Measurements from ENCODE around the gene ZXDC.

The ZXDC gene

GRCh38 chr3:126413693-126414080 is 62.0 kb downstream of the ZXDC start:
- DNase-seq, result no peak

GRCh38 chr3:126412841-126413692 is 62.6 kb downstream of the ZXDC start:
- DNase-seq, result no peak

- DNase-seq, result no peak
Observed at GRCh38 chr3:126408099-126408498, 67.6 kb downstream of the ZXDC start.

- DNase-seq, result no peak
Observed at GRCh38 chr3:126407412-126408044, 68.2 kb downstream of the ZXDC start.

- DNase-seq, result no peak
Observed at GRCh38 chr3:126406389-126407296, 69.0 kb downstream of the ZXDC start.

GRCh38 chr3:126402666-126403302 is 72.9 kb downstream of the ZXDC start:
- DNase-seq, result no peak

- no peak for DNase-seq
Observed at GRCh38 chr3:126402178-126402577, 73.5 kb downstream of the ZXDC start.

- no peak for DNase-seq
Observed at GRCh38 chr3:126401611-126402160, 74.0 kb downstream of the ZXDC start.

GRCh38 chr3:126399756-126400155 is 75.9 kb downstream of the ZXDC start:
- DNase-seq, result no peak

- peak; percentile 21 for DNase-seq
Observed at GRCh38 chr3:126399351-126399735, 76.3 kb downstream of the ZXDC start.

- DNase-seq, result no peak
Observed at GRCh38 chr3:126398423-126399350, 77.0 kb downstream of the ZXDC start.

- no peak for DNase-seq
Observed at GRCh38 chr3:126397610-126398422, 77.9 kb downstream of the ZXDC start.

GRCh38 chr3:126396536-126396935 is 79.2 kb downstream of the ZXDC start:
- no peak for DNase-seq

- no peak for DNase-seq
Observed at GRCh38 chr3:126395846-126396513, 79.7 kb downstream of the ZXDC start.

- no peak for DNase-seq
Observed at GRCh38 chr3:126394977-126395321, 80.7 kb downstream of the ZXDC start.

- DNase-seq, result no peak
Observed at GRCh38 chr3:126394179-126394976, 81.3 kb downstream of the ZXDC start, which contains the start of gene CFAP100. Gene CFAP100 (plus strand): TSS chr3:126394909. CDS start chr3:126396001, 1,092 bp downstream.

GRCh38 chr3:126393563-126393962 is 82.1 kb downstream of the ZXDC start:
- DNase-seq, result no peak

- DNase-seq, result no peak
Observed at GRCh38 chr3:126392246-126392645, 83.4 kb downstream of the ZXDC start.

GRCh38 chr3:126391631-126392030 is 84.1 kb downstream of the ZXDC start:
- DNase-seq, result no peak

Data from OCI-M1 (cell line).